T-helper 17 cell (primary cell): Measurements from ENCODE around the gene PLET1. TPM values are rescaled to one million over a fixed set of nuclear protein-coding genes. Genes with fewer than 3 reads are reported as not detected.
A peak's percentile ranks its signal among the peaks of the same experiment; 100 is the strongest.

Experiments used
- ATAC-seq: fragments of 150-1000 bp; cut with Tn5 transposase; 2 replicates; pipeline ENCODE4 v1.10.0; 2021; ENCODE audit warnings: mild to moderate bottlenecking, moderate library complexity
- DNase-seq, 3 donors: peaks; one replicate each; pipeline versions ENCODE4 v3.0.0 to v3.0.0-alpha.2; 2020 to 2021
- H3K9me3 ChIP-seq: one replicate; pipeline ENCODE4 v1.7.0; 2013; ENCODE audit warnings: low read length, mild to moderate bottlenecking; ENCODE audit not compliant: control insufficient read depth, poor library complexity, severe bottlenecking
- H3K27ac Mint-ChIP-seq: one replicate; pipeline ENCODE4 v1.8.0; 2022; ENCODE audit warnings: mild to moderate bottlenecking, moderate library complexity, mixed read lengths
- H3K27me3 Mint-ChIP-seq: one replicate; pipeline ENCODE4 v1.8.0; 2022; ENCODE audit warnings: mixed read lengths
- H3K36me3 Mint-ChIP-seq: one replicate; pipeline ENCODE4 v1.8.0; 2022; ENCODE audit warnings: low read depth, mixed read lengths
- H3K4me1 Mint-ChIP-seq: one replicate; pipeline ENCODE4 v1.8.0; 2022; ENCODE audit warnings: mild to moderate bottlenecking, mixed read lengths
- H3K4me3 Mint-ChIP-seq: one replicate; pipeline ENCODE4 v1.8.0; 2022; ENCODE audit warnings: mild to moderate bottlenecking, moderate library complexity, mixed read lengths
- total RNA-seq, 4 donors: library from RNA in 2 of 4; stranded (reverse) in 2 of 4; gene quantifications; one replicate each; pipeline ENCODE4 v1.2.3 and lab custom pipeline; 2022 to 2026

Gene PLET1
- total RNA-seq, 2 donors from 2014 or later: not detected

GRCh38 chr11:112277029-112277428, 16.4 kb upstream of the PLET1 start:
- H3K9me3 ChIP-seq: no peaks in the 10 kb centered on the region
- Mint-ChIP-seq H3K27me3 (no peaks in the 10 kb centered on the region), H3K4me3 (no peak overlapping the region), H3K27ac (peak overlapping the region; percentile 16), H3K4me1 (peaks cover 24% of the 10 kb centered on the region), H3K36me3 (no peaks in the 10 kb centered on the region)
- ATAC-seq: no peak
- no peak for DNase-seq

GRCh38 chr11:112274007-112274783, 13.5 kb upstream of the PLET1 start:
- H3K27ac Mint-ChIP-seq: no peak overlapping the region
- H3K36me3 Mint-ChIP-seq: peaks cover 2% of the 10 kb centered on the region
- ATAC-seq (no peak), DNase-seq (no peak)
- no peak overlapping the region for H3K4me3 Mint-ChIP-seq
- no peaks in the 10 kb centered on the region for H3K27me3 Mint-ChIP-seq
- no peaks in the 10 kb centered on the region for H3K9me3 ChIP-seq
- peaks cover 9% of the 10 kb centered on the region for H3K4me1 Mint-ChIP-seq

GRCh38 chr11:112273066-112273465, 12.4 kb upstream of the PLET1 start:
- ATAC-seq (no peak), DNase-seq (no peak)
- no peaks in the 10 kb centered on the region for H3K27me3 Mint-ChIP-seq
- H3K4me3 Mint-ChIP-seq: no peak overlapping the region
- H3K9me3 ChIP-seq: no peaks in the 10 kb centered on the region
- no peak overlapping the region for H3K27ac Mint-ChIP-seq
- peaks cover 9% of the 10 kb centered on the region for H3K4me1 Mint-ChIP-seq
- H3K36me3 Mint-ChIP-seq: peaks cover 2% of the 10 kb centered on the region

- Mint-ChIP-seq H3K27ac (peak overlapping the region; percentile 41), H3K27me3 (no peaks in the 10 kb centered on the region)
These were observed 10.6 kb upstream of the PLET1 start for GRCh38 chr11:112271242-112271641.

GRCh38 chr11:112270551-112271180, 10.0 kb upstream of the PLET1 start:
- no peaks in the 10 kb centered on the region for H3K9me3 ChIP-seq
- H3K36me3 Mint-ChIP-seq: peaks cover 4% of the 10 kb centered on the region
- H3K4me3 Mint-ChIP-seq: no peak overlapping the region
- DNase-seq (no peak), ATAC-seq (no peak)
- H3K27ac Mint-ChIP-seq: peak overlapping the region; percentile 41
- H3K27me3 Mint-ChIP-seq: no peaks in the 10 kb centered on the region
- peaks cover 6% of the 10 kb centered on the region for H3K4me1 Mint-ChIP-seq

More at GRCh38 chr11:112271242-112271641, 10.6 kb upstream of the PLET1 start:
- ATAC-seq (no peak), DNase-seq (no peak)
- Mint-ChIP-seq H3K36me3 (peaks cover 4% of the 10 kb centered on the region), H3K4me3 (no peak overlapping the region), H3K4me1 (peaks cover 8% of the 10 kb centered on the region)
- no peaks in the 10 kb centered on the region for H3K9me3 ChIP-seq

GRCh38 chr11:112269139-112269538, 8.5 kb upstream of the PLET1 start:
- H3K9me3 ChIP-seq: no peaks in the 10 kb centered on the region
- no peak for DNase-seq
- no peak overlapping the region for H3K27ac Mint-ChIP-seq
- peaks cover 4% of the 10 kb centered on the region for H3K36me3 Mint-ChIP-seq
- ATAC-seq: no peak
- H3K4me1 Mint-ChIP-seq: peaks cover 6% of the 10 kb centered on the region
- no peaks in the 10 kb centered on the region for H3K27me3 Mint-ChIP-seq
- H3K4me3 Mint-ChIP-seq: no peak overlapping the region

- DNase-seq (no peak), ATAC-seq (no peak)
- H3K27ac Mint-ChIP-seq: no peak overlapping the region
- H3K27me3 Mint-ChIP-seq: no peaks in the 10 kb centered on the region
- H3K36me3 Mint-ChIP-seq: peaks cover 4% of the 10 kb centered on the region
- H3K9me3 ChIP-seq: no peaks in the 10 kb centered on the region
- H3K4me1 Mint-ChIP-seq: peaks cover 6% of the 10 kb centered on the region
- no peak overlapping the region for H3K4me3 Mint-ChIP-seq
These were observed 7.7 kb upstream of the PLET1 start for GRCh38 chr11:112268406-112268805.

- peaks cover 2% of the 10 kb centered on the region for H3K4me1 Mint-ChIP-seq
- no peak overlapping the region for H3K27ac Mint-ChIP-seq
- no peaks in the 10 kb centered on the region for H3K9me3 ChIP-seq
- DNase-seq: no peak
- H3K27me3 Mint-ChIP-seq: no peaks in the 10 kb centered on the region
- peaks cover 4% of the 10 kb centered on the region for H3K36me3 Mint-ChIP-seq
- no peak for ATAC-seq
- H3K4me3 Mint-ChIP-seq: no peak overlapping the region
These were observed 6.5 kb upstream of the PLET1 start for GRCh38 chr11:112267188-112267591.

- ATAC-seq (no peak), DNase-seq (no peak)
- H3K27me3 Mint-ChIP-seq: no peaks in the 10 kb centered on the region
- H3K4me1 Mint-ChIP-seq: peaks cover 2% of the 10 kb centered on the region
- H3K4me3 Mint-ChIP-seq: no peak overlapping the region
- H3K9me3 ChIP-seq: no peaks in the 10 kb centered on the region
- peaks cover 4% of the 10 kb centered on the region for H3K36me3 Mint-ChIP-seq
- no peak overlapping the region for H3K27ac Mint-ChIP-seq
These were observed 5.7 kb upstream of the PLET1 start for GRCh38 chr11:112266410-112266778.

- H3K36me3 Mint-ChIP-seq: peaks cover 7% of the 10 kb centered on the region
- peaks cover 2% of the 10 kb centered on the region for H3K4me1 Mint-ChIP-seq
- H3K27me3 Mint-ChIP-seq: no peaks in the 10 kb centered on the region
- DNase-seq: no peak
- no peak overlapping the region for H3K27ac Mint-ChIP-seq
- H3K9me3 ChIP-seq: no peaks in the 10 kb centered on the region
- H3K4me3 Mint-ChIP-seq: no peak overlapping the region
- ATAC-seq: no peak
These were observed 5.2 kb upstream of the PLET1 start for GRCh38 chr11:112265659-112266409.

- no peaks in the 10 kb centered on the region for H3K36me3 Mint-ChIP-seq
- H3K9me3 ChIP-seq: no peaks in the 10 kb centered on the region
- ATAC-seq: no peak
- no peaks in the 10 kb centered on the region for H3K27me3 Mint-ChIP-seq
- H3K4me3 Mint-ChIP-seq: no peak overlapping the region
- peaks cover 2% of the 10 kb centered on the region for H3K4me1 Mint-ChIP-seq
- no peak for DNase-seq
- H3K27ac Mint-ChIP-seq: no peak overlapping the region
These were observed 5.5 kb downstream of the PLET1 start for GRCh38 chr11:112255067-112255720.

GRCh38 chr11:112253605-112254242, 6.9 kb downstream of the PLET1 start:
- Mint-ChIP-seq H3K4me3 (no peak overlapping the region), H3K27ac (peak overlapping the region; percentile 39), H3K4me1 (peaks cover 2% of the 10 kb centered on the region), H3K36me3 (no peaks in the 10 kb centered on the region), H3K27me3 (no peaks in the 10 kb centered on the region)
- no peak for DNase-seq
- H3K9me3 ChIP-seq: no peaks in the 10 kb centered on the region
- ATAC-seq: no peak
